Stimulated activated CD8-positive, alpha-beta memory T cell treated with anti-CD3 and anti-CD28 coated beads, Interleukin-15, amount 100 ng/mL, for 4 hours (primary cell): ENCODE data around the gene FARSA.
"Not testable (repeated sequence)": the region's sequence is repeated elsewhere in the genome, so short reads cannot be mapped to it uniquely, and the experiment has no call there.

ENCODE experiments used
- DNase-seq, 2 donors: peaks; one replicate each; pipeline ENCODE4 v3.0.0-alpha.2; 2020; ENCODE audit warnings: low read depth in 2 of 2

Gene FARSA

GRCh38 chr19:12953799-12954611 lies 20.5 kb upstream of the FARSA start:
- DNase-seq: no peak

GRCh38 chr19:12953138-12953798 lies 19.8 kb upstream of the FARSA start:
- DNase-seq: no peak

GRCh38 chr19:12952488-12953137 lies 19.1 kb upstream of the FARSA start:
- no peak for DNase-seq

GRCh38 chr19:12952050-12952449 lies 18.5 kb upstream of the FARSA start:
- not testable (repeated sequence) for DNase-seq

GRCh38 chr19:12949363-12950283 lies 16.1 kb upstream of the FARSA start:
- no peak for DNase-seq

DNA sequence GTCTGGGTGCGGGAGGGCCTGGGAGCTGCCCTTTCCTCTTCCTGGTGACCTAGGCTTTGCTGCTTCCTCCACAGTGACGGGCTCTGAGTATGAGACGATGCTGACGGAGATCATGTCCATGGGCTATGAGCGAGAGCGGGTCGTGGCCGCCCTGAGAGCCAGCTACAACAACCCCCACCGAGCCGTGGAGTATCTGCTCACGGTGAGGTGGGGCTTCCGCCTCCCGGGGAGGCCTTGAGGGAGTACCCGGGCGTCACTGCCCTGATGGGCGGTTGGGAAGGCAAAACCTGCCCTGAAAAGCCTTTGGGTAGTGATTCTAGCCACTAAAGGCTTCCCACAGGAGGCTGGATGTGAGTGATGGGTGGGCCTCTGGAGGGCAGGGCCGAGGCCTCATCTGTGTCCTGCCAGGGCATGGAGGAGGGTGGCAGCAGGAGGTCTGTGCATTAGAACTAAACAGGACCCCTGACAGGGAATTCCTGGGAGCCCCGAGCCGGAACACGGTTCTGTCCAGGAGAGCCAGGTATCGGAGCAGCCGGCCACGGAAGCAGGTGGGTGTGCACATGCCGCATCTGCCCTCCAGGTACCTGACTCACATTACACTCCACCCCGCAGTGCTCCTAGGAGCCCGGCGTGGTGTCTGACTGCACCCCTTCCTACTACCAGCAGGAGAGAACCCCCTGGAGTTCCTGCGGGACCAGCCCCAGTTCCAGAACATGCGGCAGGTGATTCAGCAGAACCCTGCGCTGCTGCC lies 15.3 kb upstream of the FARSA start:
- DNase-seq: no peak

- no peak for DNase-seq
These were observed 14.4 kb upstream of the FARSA start for GRCh38 chr19:12947702-12948611.

- no peak for DNase-seq
These were observed 13.4 kb upstream of the FARSA start for GRCh38 chr19:12946731-12947496.

- DNase-seq: peak in 1 of 2 donors; percentile 29
These were observed 12.7 kb upstream of the FARSA start for GRCh38 chr19:12946092-12946721.

- peak; percentile 95 to 98 for DNase-seq
These were observed 12.1 kb upstream of the FARSA start, which contains the start of gene RAD23A for GRCh38 chr19:12945479-12946091. TSS of gene RAD23A (plus strand) at chr19:12945862. CDS start at chr19:12945949, 87 bp downstream.

GRCh38 chr19:12944104-12944674 lies 10.7 kb upstream of the FARSA start:
- DNase-seq: no peak

GRCh38 chr19:12943437-12944044 lies 10.0 kb upstream of the FARSA start:
- DNase-seq: no peak

DNA sequence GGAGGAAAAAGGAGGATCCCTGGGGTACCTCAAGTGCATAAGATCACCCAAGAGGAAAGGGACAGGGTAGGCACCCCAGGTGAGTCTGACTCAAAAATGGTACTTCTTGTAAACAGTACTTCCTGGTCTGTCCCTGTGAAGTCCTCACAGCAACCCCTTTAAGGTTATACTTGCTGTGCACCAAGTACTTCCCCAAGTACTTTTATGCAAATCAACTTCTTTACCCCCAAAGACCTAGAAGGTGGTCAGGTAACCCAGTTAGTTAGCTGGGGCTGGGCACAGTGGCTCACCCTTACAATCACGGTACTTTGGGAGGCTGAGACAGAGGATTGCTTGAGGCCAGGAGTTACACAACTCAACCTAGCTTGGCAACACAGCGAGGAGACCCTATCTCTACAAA lies 7.4 kb upstream of the FARSA start:
- no peak for DNase-seq

GRCh38 chr19:12939975-12940423 lies 6.5 kb upstream of the FARSA start:
- no peak for DNase-seq

- DNase-seq: no peak
These were observed 5.5 kb upstream of the FARSA start for GRCh38 chr19:12938779-12939601.
